ENCODE results near the gene FRMD3. TPM values are rescaled to one million over a fixed set of nuclear protein-coding genes. Genes with fewer than 3 reads are reported as not detected.

FRMD3 gene
- polyA plus RNA-seq, 1 donor from 2014 or later: 13.0 TPM

GRCh38 chr9:83287021-83287420, 251.2 kb downstream of the FRMD3 start:
- Histone ChIP-seq H3K9ac (ENCODE audit: low read length) (no peak overlapping the region), H3K4me3 (ENCODE audit: low read length) (no peak overlapping the region), H3K4me2 (ENCODE audit: low read length) (no peak overlapping the region), H3F3A (ENCODE audit: insufficient read depth, low read length, poor library complexity, severe bottlenecking) (no peaks in the 10 kb centered on the region), H3K9me3 (ENCODE audit: low read length) (no peaks in the 10 kb centered on the region), H3K27me3 (ENCODE audit: insufficient read depth, low read depth, low read length) (no peaks in the 10 kb centered on the region), H4K20me1 (ENCODE audit: insufficient read depth) (no peaks in the 10 kb centered on the region), H2AFZ (ENCODE audit: low read depth, low read length) (no peak overlapping the region), H3K36me3 (ENCODE audit: insufficient read depth, low read length) (no peaks in the 10 kb centered on the region), H3K9me2 (ENCODE audit: insufficient read depth, low read length) (no peaks in the 10 kb centered on the region), H3K27ac (ENCODE audit: low read length) (no peak overlapping the region), H3K79me2 (replicated peaks; ENCODE audit: insufficient read depth, low read length) (no peaks in the 10 kb centered on the region)
- no peak for TF ChIP-seq CTCF (IDR thresholded peaks at IDR 0.05; ENCODE audit: poor library complexity, severe bottlenecking)
- no peak for TF ChIP-seq MXI1 (conservative IDR thresholded peaks at IDR 0.05; ENCODE audit: poor library complexity, severe bottlenecking)

GRCh38 chr9:83285445-83286225, 252.6 kb downstream of the FRMD3 start:
- H3K27ac ChIP-seq (ENCODE audit: low read length): no peak overlapping the region
- TF ChIP-seq MXI1 (conservative IDR thresholded peaks at IDR 0.05; ENCODE audit: poor library complexity, severe bottlenecking) (no peak), EP300 (conservative IDR thresholded peaks at IDR 0.05; ENCODE audit: poor library complexity, severe bottlenecking) (no peak)
- H2AFZ ChIP-seq (ENCODE audit: low read depth, low read length): no peak overlapping the region
- H3F3A ChIP-seq (ENCODE audit: insufficient read depth, low read length, poor library complexity, severe bottlenecking): no peaks in the 10 kb centered on the region
- H3K9me2 ChIP-seq (ENCODE audit: insufficient read depth, low read length): no peaks in the 10 kb centered on the region
- H3K4me3 ChIP-seq (ENCODE audit: low read length): no peak overlapping the region
- no peaks in the 10 kb centered on the region for H3K79me2 ChIP-seq (replicated peaks; ENCODE audit: insufficient read depth, low read length)
- H3K9me3 ChIP-seq (ENCODE audit: low read length): no peaks in the 10 kb centered on the region
- no peaks in the 10 kb centered on the region for H4K20me1 ChIP-seq (ENCODE audit: insufficient read depth)
- no peaks in the 10 kb centered on the region for H3K36me3 ChIP-seq (ENCODE audit: insufficient read depth, low read length)
- H3K4me2 ChIP-seq (ENCODE audit: low read length): no peak overlapping the region
- no peaks in the 10 kb centered on the region for H3K27me3 ChIP-seq (ENCODE audit: insufficient read depth, low read depth, low read length)
- no peak overlapping the region for H3K9ac ChIP-seq (ENCODE audit: low read length)

GRCh38 chr9:83284746-83285145, 253.5 kb downstream of the FRMD3 start:
- Histone ChIP-seq H3K79me2 (replicated peaks; ENCODE audit: insufficient read depth, low read length) (no peaks in the 10 kb centered on the region), H3F3A (ENCODE audit: insufficient read depth, low read length, poor library complexity, severe bottlenecking) (no peaks in the 10 kb centered on the region), H3K27me3 (ENCODE audit: insufficient read depth, low read depth, low read length) (no peaks in the 10 kb centered on the region), H3K36me3 (ENCODE audit: insufficient read depth, low read length) (no peaks in the 10 kb centered on the region), H3K4me2 (ENCODE audit: low read length) (no peak overlapping the region), H3K4me3 (ENCODE audit: low read length) (no peak overlapping the region), H3K9me3 (ENCODE audit: low read length) (no peaks in the 10 kb centered on the region), H4K20me1 (ENCODE audit: insufficient read depth) (no peaks in the 10 kb centered on the region), H3K27ac (ENCODE audit: low read length) (no peak overlapping the region), H2AFZ (ENCODE audit: low read depth, low read length) (no peak overlapping the region), H3K9ac (ENCODE audit: low read length) (no peak overlapping the region), H3K9me2 (ENCODE audit: insufficient read depth, low read length) (no peaks in the 10 kb centered on the region)
- TF ChIP-seq REST (IDR thresholded peaks at IDR 0.05; ENCODE audit: borderline replicate concordance) (no peak), EP300 (conservative IDR thresholded peaks at IDR 0.05; ENCODE audit: poor library complexity, severe bottlenecking) (no peak), MXI1 (conservative IDR thresholded peaks at IDR 0.05; ENCODE audit: poor library complexity, severe bottlenecking) (no peak), CTCF (IDR thresholded peaks at IDR 0.05; ENCODE audit: poor library complexity, severe bottlenecking) (no peak), TAF1 (IDR thresholded peaks at IDR 0.05; ENCODE audit: low read depth) (no peak), EZH2 (IDR thresholded peaks at IDR 0.05; ENCODE audit: borderline replicate concordance, insufficient read depth, low read length, poor library complexity, severe bottlenecking) (no peak), SMC3 (conservative IDR thresholded peaks at IDR 0.05; ENCODE audit: poor library complexity) (no peak), RAD21 (conservative IDR thresholded peaks at IDR 0.05) (no peak), POLR2AphosphoS5 (IDR thresholded peaks at IDR 0.05) (no peak)

Measured in neural cell (in vitro differentiated cells).